Measurements from ENCODE around the gene TOMM5.
"Not testable (repeated sequence)": the region's sequence is repeated elsewhere in the genome, so short reads cannot be mapped to it uniquely, and the experiment has no call there.

The TOMM5 gene

GRCh38 chr9:37611961-37612360 lies 19.6 kb upstream of the TOMM5 start:
- DNase-seq (ENCODE audit: low read depth in 2 of 2, low spot score in 1 of 2), result no peak

GRCh38 chr9:37611014-37611413 lies 18.6 kb upstream of the TOMM5 start:
- no peak for DNase-seq (ENCODE audit: low read depth in 2 of 2, low spot score in 1 of 2)

- DNase-seq (ENCODE audit: low read depth in 2 of 2, low spot score in 1 of 2), result no peak
Observed at GRCh38 chr9:37609735-37610397, 17.5 kb upstream of the TOMM5 start.

GRCh38 chr9:37608250-37608649 lies 15.9 kb upstream of the TOMM5 start:
- DNase-seq (ENCODE audit: low read depth in 2 of 2, low spot score in 1 of 2), result no peak

- DNase-seq (ENCODE audit: low read depth in 2 of 2, low spot score in 1 of 2), result no peak
Observed at GRCh38 chr9:37604296-37604695, 11.9 kb upstream of the TOMM5 start.

GRCh38 chr9:37602817-37603216 lies 10.4 kb upstream of the TOMM5 start:
- DNase-seq (ENCODE audit: low read depth in 2 of 2, low spot score in 1 of 2), result no peak

- not testable (repeated sequence) for DNase-seq (ENCODE audit: low read depth in 2 of 2, low spot score in 1 of 2)
Observed at GRCh38 chr9:37602061-37602460, 9.7 kb upstream of the TOMM5 start.

- DNase-seq (ENCODE audit: low read depth in 2 of 2, low spot score in 1 of 2), result no peak
Observed at GRCh38 chr9:37596504-37596903, 4.1 kb upstream of the TOMM5 start.

GRCh38 chr9:37593883-37594448 lies 1.6 kb upstream of the TOMM5 start:
- DNase-seq (ENCODE audit: low read depth in 2 of 2, low spot score in 1 of 2), result no peak

- no peak for DNase-seq (ENCODE audit: low read depth in 2 of 2, low spot score in 1 of 2)
Observed at GRCh38 chr9:37587521-37587920, 4.9 kb downstream of the TOMM5 start.

GRCh38 chr9:37583522-37584121 lies 8.8 kb downstream of the TOMM5 start:
- DNase-seq (ENCODE audit: low read depth in 2 of 2, low spot score in 1 of 2), result no peak

- no peak for DNase-seq (ENCODE audit: low read depth in 2 of 2, low spot score in 1 of 2)
Observed at GRCh38 chr9:37582548-37583157, 9.7 kb downstream of the TOMM5 start.

- no peak for DNase-seq (ENCODE audit: low read depth in 2 of 2, low spot score in 1 of 2)
Observed at GRCh38 chr9:37575921-37576721, 16.3 kb downstream of the TOMM5 start, which contains the start of gene FBXO10. FBXO10 (minus strand) TSS chr9:37576380; CDS start chr9:37541768, 34,612 bp downstream.

GRCh38 chr9:37575511-37575914 lies 16.9 kb downstream of the TOMM5 start:
- no peak for DNase-seq (ENCODE audit: low read depth in 2 of 2, low spot score in 1 of 2)

- no peak for DNase-seq (ENCODE audit: low read depth in 2 of 2, low spot score in 1 of 2)
Observed at GRCh38 chr9:37575001-37575400, 17.4 kb downstream of the TOMM5 start.

- no peak for DNase-seq (ENCODE audit: low read depth in 2 of 2, low spot score in 1 of 2)
Observed at GRCh38 chr9:37574241-37574721, 18.1 kb downstream of the TOMM5 start.

- DNase-seq (ENCODE audit: low read depth in 2 of 2, low spot score in 1 of 2), result no peak
Observed at GRCh38 chr9:37571282-37571681, 21.1 kb downstream of the TOMM5 start.

- no peak for DNase-seq (ENCODE audit: low read depth in 2 of 2, low spot score in 1 of 2)
Observed at GRCh38 chr9:37566716-37567115, 25.7 kb downstream of the TOMM5 start.

- DNase-seq (ENCODE audit: low read depth in 2 of 2, low spot score in 1 of 2), result no peak
Observed at GRCh38 chr9:37565661-37566618, 26.5 kb downstream of the TOMM5 start.

GRCh38 chr9:37564916-37565315 lies 27.5 kb downstream of the TOMM5 start:
- DNase-seq (ENCODE audit: low read depth in 2 of 2, low spot score in 1 of 2), result no peak
